ENCODE data around the gene TACR1.

- TF ChIP-seq, protein P1, sequence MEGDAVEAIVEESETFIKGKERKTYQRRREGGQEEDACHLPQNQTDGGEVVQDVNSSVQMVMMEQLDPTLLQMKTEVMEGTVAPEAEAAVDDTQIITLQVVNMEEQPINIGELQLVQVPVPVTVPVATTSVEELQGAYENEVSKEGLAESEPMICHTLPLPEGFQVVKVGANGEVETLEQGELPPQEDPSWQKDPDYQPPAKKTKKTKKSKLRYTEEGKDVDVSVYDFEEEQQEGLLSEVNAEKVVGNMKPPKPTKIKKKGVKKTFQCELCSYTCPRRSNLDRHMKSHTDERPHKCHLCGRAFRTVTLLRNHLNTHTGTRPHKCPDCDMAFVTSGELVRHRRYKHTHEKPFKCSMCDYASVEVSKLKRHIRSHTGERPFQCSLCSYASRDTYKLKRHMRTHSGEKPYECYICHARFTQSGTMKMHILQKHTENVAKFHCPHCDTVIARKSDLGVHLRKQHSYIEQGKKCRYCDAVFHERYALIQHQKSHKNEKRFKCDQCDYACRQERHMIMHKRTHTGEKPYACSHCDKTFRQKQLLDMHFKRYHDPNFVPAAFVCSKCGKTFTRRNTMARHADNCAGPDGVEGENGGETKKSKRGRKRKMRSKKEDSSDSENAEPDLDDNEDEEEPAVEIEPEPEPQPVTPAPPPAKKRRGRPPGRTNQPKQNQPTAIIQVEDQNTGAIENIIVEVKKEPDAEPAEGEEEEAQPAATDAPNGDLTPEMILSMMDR (IDR thresholded peaks at IDR 0.05), result no peak
- no peak for TF ChIP-seq POLR2AphosphoS5 (IDR thresholded peaks at IDR 0.05)
Measured at GRCh38 chr2:75063906-75064305, 135.4 kb downstream of the TACR1 start.
